DOHH2 (cell line): ENCODE data around the gene UNC13D.
A peak's percentile ranks its signal among the peaks of the same experiment; 100 is the strongest.

Source experiments
- H3F3A ChIP-seq: fragments of 200-600 bp; sonication (generic), shearing (Covaris generic); 2 replicates; pipeline ENCODE4 v1.6.0; 2016; ENCODE audit warnings: antibody characterized with exemption, mild to moderate bottlenecking; ENCODE audit not compliant: control insufficient read depth, insufficient read depth
- H3K27ac ChIP-seq: fragments of 200-600 bp; sonication (generic); 2 replicates; pipeline ENCODE4 v1.5.1; 2014; ENCODE audit warnings: low read depth, mild to moderate bottlenecking, low read length, moderate library complexity
- H3K27me3 ChIP-seq: fragments of 200-600 bp; sonication (generic); 2 replicates; pipeline ENCODE4 v1.6.1; 2014; ENCODE audit warnings: mild to moderate bottlenecking, low read length, mixed read lengths; ENCODE audit not compliant: control insufficient read depth
- H3K36me3 ChIP-seq: fragments of 200-600 bp; sonication (generic); 2 replicates; pipeline ENCODE4 v1.6.1; 2014; ENCODE audit warnings: mild to moderate bottlenecking, low read length, moderate library complexity, mixed read lengths; ENCODE audit not compliant: control insufficient read depth
- H3K4me1 ChIP-seq: fragments of 200-600 bp; sonication (generic); 2 replicates; pipeline ENCODE4 v1.6.1; 2014; ENCODE audit warnings: mild to moderate bottlenecking, low read length, mixed read lengths; ENCODE audit not compliant: control insufficient read depth
- H3K4me2 ChIP-seq: fragments of 200-600 bp; sonication (generic); 2 replicates; pipeline ENCODE4 v1.6.0; 2014; ENCODE audit warnings: mild to moderate bottlenecking, low read length, moderate library complexity
- H3K4me3 ChIP-seq: fragments of 200-600 bp; sonication (generic); 2 replicates; pipeline ENCODE4 v1.5.1; 2014; ENCODE audit warnings: mild to moderate bottlenecking, low read length, mixed read lengths
- H3K79me2 ChIP-seq: fragments of 200-600 bp; sonication (generic); 2 replicates; pipeline ENCODE4 v1.6.1; 2014; ENCODE audit warnings: mild to moderate bottlenecking, low read length, mixed read lengths; ENCODE audit not compliant: control insufficient read depth
- H3K9me2 ChIP-seq: fragments of 200-600 bp; sonication (generic); replicated peaks from 2 replicates; pipeline ENCODE4 v1.6.1; 2014; ENCODE audit warnings: mild to moderate bottlenecking, low read length, mixed read lengths; ENCODE audit not compliant: control insufficient read depth
- H3K9me3 ChIP-seq: fragments of 200-600 bp; sonication (generic); 2 replicates; pipeline ENCODE4 v1.6.1; 2014; ENCODE audit warnings: antibody characterized with exemption, low read length, mixed read lengths; ENCODE audit not compliant: control insufficient read depth, insufficient read depth
- H4K20me1 ChIP-seq: fragments of 200-600 bp; sonication (generic); 2 replicates; pipeline ENCODE4 v1.6.0; 2014; ENCODE audit warnings: low read depth, mild to moderate bottlenecking, antibody characterized with exemption, low read length, moderate library complexity; ENCODE audit not compliant: control insufficient read depth, insufficient read depth
- EZH2phosphoT487 ChIP-seq: fragments of 200-600 bp; sonication (generic); IDR thresholded peaks from 2 replicates; pipeline ENCODE4 v1.6.1; 2017; ENCODE audit warnings: borderline replicate concordance, mild to moderate bottlenecking, antibody characterized with exemption, low read length, moderate library complexity, mixed read lengths
- TF ChIP-seq, protein P1 (sequence below): fragments of 200-600 bp; sonication (generic); IDR thresholded peaks from one replicate; pipeline ENCODE4 v1.5.1; 2014; ENCODE audit warnings: antibody characterized with exemption, mild to moderate bottlenecking, low read depth, low read length; ENCODE audit not compliant: poor library complexity, severe bottlenecking

UNC13D gene

DNA sequence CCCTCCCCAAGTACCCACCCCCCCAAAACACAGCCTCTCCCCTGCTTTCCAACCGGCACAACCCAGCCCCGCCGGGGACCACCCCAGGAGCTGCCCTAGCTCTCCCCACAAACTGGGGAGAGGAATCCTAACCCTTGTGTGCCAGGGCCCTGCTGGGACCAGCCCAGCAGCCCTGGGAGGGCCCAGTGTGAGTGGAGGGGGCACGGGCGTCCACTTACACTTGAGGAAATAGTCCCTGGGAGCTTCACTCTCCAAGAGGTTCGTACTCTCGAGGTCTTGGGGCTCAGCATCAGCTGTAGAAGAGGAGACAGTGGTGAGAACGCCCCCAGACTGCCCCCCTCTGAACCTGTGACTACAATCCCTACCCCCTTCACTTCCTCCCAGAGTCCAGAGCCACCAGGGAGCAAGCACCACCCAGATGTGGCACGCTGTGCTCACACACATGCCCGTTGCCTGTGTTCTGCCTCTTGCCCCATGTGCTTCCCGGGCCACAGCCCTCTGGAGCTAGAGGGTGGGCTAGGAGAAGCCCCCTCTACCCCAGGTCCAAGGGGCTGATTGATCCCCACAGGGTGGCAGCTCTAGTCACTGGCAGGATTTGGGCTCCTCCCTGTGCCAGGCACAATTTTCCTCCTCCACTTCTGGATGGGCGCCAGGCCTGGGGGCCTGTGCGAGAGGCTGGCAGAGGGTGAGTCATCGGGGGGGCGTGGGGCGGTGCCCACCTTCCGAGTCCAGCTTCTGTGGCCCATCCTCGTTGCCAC, 31.2 kb upstream of the UNC13D start:
- peaks cover 15% of the 10 kb centered on the region for H3K79me2 ChIP-seq
- H3K36me3 ChIP-seq = peaks cover 10% of the 10 kb centered on the region
- peak overlapping the region; percentile 80 for H3K27ac ChIP-seq
- H3K4me3 ChIP-seq = peak overlapping the region; percentile 75
- H3K4me2 ChIP-seq = peak overlapping the region; percentile 98
- TF ChIP-seq, protein P1, sequence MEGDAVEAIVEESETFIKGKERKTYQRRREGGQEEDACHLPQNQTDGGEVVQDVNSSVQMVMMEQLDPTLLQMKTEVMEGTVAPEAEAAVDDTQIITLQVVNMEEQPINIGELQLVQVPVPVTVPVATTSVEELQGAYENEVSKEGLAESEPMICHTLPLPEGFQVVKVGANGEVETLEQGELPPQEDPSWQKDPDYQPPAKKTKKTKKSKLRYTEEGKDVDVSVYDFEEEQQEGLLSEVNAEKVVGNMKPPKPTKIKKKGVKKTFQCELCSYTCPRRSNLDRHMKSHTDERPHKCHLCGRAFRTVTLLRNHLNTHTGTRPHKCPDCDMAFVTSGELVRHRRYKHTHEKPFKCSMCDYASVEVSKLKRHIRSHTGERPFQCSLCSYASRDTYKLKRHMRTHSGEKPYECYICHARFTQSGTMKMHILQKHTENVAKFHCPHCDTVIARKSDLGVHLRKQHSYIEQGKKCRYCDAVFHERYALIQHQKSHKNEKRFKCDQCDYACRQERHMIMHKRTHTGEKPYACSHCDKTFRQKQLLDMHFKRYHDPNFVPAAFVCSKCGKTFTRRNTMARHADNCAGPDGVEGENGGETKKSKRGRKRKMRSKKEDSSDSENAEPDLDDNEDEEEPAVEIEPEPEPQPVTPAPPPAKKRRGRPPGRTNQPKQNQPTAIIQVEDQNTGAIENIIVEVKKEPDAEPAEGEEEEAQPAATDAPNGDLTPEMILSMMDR = no peak
- TF ChIP-seq EZH2phosphoT487 = no peak
- H3K27me3 ChIP-seq = peaks cover 8% of the 10 kb centered on the region
- peaks cover 40% of the 10 kb centered on the region for H3K4me1 ChIP-seq
- no peaks in the 10 kb centered on the region for H4K20me1 ChIP-seq
- H3K9me2 ChIP-seq = no peaks in the 10 kb centered on the region
- no peaks in the 10 kb centered on the region for H3K9me3 ChIP-seq
- H3F3A ChIP-seq = 0 out of 2 replicates have a peak, but pooled peaks cover 6% of the 10 kb centered on the region

DNA sequence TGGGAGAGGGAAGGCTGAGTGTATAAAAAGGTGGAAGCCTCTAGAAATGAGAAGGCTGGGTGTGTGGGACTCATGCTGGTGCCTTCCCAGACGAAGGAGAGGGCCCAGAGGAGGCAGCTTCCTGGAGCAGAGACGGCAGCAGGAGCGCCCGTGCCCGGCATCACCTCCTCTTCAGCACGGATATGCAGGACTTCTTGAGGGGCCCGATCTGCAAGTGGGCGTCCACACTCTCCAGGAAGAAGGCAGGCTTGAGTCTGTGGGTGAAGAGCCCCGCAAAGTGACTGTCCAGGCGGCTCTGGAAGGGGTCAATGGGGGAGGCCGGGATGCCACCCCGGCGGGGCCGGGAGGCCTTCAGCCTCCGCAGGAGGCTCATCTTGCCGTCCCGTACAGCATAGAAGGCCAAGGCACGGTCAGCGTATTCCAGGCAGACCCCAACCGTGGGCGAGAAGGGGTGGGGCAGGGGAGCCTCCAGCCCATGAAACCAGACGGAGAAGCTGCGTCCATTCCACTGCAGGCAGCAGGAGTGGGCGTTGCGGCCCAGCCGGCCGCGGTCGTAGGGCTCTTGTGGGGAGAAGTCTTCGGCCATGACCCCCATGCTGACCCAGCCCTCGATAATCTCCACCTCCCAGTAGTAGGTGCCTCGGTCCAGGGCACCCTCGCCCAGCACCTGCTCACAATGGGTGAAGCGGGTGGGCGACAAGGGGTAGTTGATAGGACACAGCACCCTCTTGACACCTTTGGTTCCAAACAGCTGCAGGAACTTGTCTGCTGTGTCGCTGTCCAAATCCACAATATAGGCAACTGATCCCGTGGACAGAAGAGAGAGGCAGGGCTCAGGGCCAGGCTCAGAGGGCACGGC, 30.3 kb upstream of the UNC13D start:
- Histone ChIP-seq H3K4me3 (no peak overlapping the region), H3K4me1 (peaks cover 40% of the 10 kb centered on the region), H4K20me1 (no peaks in the 10 kb centered on the region), H3K36me3 (peaks cover 10% of the 10 kb centered on the region), H3K9me3 (no peaks in the 10 kb centered on the region), H3F3A (0 out of 2 replicates have a peak, but pooled peaks cover 5% of the 10 kb centered on the region), H3K9me2 (no peaks in the 10 kb centered on the region), H3K27me3 (peaks cover 3% of the 10 kb centered on the region), H3K79me2 (peaks cover 15% of the 10 kb centered on the region), H3K27ac (no peak overlapping the region), H3K4me2 (no peak overlapping the region)
- no peak for TF ChIP-seq EZH2phosphoT487
- TF ChIP-seq, protein P1 = no peak

DNA sequence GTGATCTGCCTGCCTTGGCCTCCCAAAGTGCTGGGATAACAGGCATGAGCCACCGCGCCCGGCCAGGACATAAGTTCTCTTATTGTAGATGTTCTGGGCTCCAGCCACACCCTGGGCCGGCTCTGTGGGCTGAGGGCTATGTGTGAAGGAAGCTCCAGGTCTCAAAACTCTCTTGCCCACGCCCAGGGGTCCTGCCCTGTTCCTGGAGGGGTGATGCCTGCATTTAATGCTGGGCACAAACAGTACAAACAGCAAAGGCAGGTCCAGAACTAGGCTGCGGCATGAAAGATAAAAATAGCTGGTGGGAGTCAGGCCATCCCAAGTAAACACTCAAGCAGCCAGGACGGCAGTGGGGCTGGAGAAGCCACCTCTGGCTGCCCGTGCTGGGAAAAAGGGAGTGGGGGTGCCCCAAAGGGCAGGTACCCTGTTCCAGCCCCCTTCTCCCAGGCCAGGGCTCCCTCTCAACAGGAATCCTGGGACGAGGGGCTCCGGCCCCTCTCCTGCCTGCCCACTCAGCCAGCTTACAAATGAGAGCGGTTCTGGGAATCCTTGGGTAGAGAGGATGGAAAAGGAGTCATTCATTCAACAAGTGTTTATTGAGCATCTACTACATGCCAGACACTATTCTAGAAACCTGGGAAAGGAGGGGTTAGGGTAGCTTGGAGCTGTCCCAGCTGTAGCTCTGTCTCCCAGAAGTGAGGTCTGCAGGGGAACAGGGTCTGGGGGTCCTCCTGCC, 29.6 kb upstream of the UNC13D start:
- H3K4me1 ChIP-seq = peaks cover 33% of the 10 kb centered on the region
- H3K9me3 ChIP-seq = no peaks in the 10 kb centered on the region
- H3K4me2 ChIP-seq = no peak overlapping the region
- no peaks in the 10 kb centered on the region for H4K20me1 ChIP-seq
- H3K9me2 ChIP-seq = no peaks in the 10 kb centered on the region
- H3F3A ChIP-seq = 0 out of 2 replicates have a peak, but pooled peaks cover 2% of the 10 kb centered on the region
- H3K27me3 ChIP-seq = peaks cover 2% of the 10 kb centered on the region
- H3K27ac ChIP-seq = no peak overlapping the region
- H3K36me3 ChIP-seq = peaks cover 10% of the 10 kb centered on the region
- TF ChIP-seq, protein P1 = no peak
- TF ChIP-seq EZH2phosphoT487 = no peak
- H3K79me2 ChIP-seq = peaks cover 15% of the 10 kb centered on the region
- no peak overlapping the region for H3K4me3 ChIP-seq
